H4 (cell line): ENCODE results near the gene TEAD3. TPM values are rescaled to one million over a fixed set of nuclear protein-coding genes. Genes with fewer than 3 reads are reported as not detected.

Experiments used
- DNase-seq: peaks from one replicate; pipeline ENCODE4 v3.0.0-alpha.2; 2015; ENCODE audit warnings: low spot score
- total RNA-seq: library from RNA; depleted of rRNA; stranded (reverse); fragments of >200 nt; shearing (Covaris generic); gene quantifications from 2 replicates; pipeline ENCODE4 v1.2.3, GENCODE V29; 2014

TEAD3 gene
- total RNA-seq, 1 experiment from 2014 or later, result 7.1 TPM

- no peak for DNase-seq
These were observed 4.5 kb downstream of the TEAD3 start for GRCh38 chr6:35492258-35492973.

DNA sequence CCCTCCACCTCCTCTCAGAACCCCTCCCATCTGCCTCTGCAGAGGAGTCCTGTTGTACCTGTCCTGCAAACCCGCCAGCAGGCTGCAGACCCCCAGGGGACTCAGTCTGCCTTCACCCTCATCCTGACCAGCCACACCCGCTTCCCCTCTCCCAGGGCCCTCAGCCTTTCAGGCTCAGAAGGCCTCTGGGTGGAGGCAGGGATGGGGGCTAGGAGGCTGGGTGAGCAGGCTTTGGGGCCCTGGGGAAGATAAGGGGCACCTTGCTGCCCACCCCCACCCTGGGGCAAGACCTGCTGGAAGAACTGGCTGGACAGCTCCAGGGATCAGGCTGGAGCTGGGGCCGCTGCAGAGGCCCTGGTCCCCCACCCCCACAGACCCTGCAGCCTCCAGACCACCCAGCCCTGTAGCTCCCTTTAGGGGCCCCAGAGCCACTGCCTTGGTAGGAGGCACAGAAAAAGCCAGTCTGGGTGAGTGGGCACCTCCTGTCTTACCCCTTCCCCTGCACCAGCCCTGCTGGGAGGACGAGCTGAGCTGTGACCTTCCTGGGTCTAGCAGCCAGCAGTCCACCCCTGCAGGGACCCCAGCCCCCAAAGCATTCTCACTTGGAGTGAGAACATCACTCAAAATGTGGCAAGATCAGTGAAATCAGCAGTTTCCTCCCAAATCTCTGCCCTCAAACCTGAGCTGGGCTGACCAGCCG lies 5.2 kb downstream of the TEAD3 start:
- DNase-seq, result no peak

GRCh38 chr6:35490821-35491557 lies 5.9 kb downstream of the TEAD3 start:
- no peak for DNase-seq

GRCh38 chr6:35489995-35490791 lies 6.7 kb downstream of the TEAD3 start:
- DNase-seq, result no peak

DNA sequence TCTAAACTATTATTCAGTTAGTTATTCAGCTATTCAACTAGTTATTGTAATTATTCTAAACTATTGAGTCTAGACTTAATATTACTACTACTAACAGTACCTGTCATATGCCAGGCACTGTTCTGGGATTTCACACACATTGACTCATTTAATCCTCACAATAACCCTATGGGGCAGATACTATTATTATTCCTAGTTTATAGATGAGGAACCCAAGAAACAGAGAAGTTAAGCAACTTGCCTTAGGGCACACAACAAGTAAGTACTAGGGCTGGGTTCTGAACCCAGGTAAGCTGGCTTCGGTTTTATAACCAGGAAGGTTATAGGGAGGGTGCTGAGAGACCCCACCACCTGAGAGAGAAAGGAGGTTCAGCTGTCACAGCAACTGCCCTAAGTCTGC lies 7.8 kb downstream of the TEAD3 start:
- no peak for DNase-seq

DNA sequence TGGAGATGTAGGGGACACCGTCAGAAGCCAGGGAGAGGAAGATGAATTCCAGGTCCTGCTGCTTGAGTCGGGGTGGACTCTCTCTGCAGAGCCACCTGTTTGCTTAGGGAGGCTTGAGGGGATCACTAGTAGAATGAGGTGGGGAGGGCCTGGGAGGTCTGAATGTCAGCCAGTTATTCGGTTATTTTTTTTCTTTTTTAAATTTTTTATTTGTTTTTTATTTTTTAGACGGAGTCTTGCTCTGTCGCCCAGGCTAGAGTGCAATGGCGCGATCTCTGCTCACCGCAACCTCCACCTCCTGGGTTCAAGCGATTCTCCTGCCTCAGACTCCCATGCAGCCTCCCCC lies 8.4 kb downstream of the TEAD3 start:
- no peak for DNase-seq

DNA sequence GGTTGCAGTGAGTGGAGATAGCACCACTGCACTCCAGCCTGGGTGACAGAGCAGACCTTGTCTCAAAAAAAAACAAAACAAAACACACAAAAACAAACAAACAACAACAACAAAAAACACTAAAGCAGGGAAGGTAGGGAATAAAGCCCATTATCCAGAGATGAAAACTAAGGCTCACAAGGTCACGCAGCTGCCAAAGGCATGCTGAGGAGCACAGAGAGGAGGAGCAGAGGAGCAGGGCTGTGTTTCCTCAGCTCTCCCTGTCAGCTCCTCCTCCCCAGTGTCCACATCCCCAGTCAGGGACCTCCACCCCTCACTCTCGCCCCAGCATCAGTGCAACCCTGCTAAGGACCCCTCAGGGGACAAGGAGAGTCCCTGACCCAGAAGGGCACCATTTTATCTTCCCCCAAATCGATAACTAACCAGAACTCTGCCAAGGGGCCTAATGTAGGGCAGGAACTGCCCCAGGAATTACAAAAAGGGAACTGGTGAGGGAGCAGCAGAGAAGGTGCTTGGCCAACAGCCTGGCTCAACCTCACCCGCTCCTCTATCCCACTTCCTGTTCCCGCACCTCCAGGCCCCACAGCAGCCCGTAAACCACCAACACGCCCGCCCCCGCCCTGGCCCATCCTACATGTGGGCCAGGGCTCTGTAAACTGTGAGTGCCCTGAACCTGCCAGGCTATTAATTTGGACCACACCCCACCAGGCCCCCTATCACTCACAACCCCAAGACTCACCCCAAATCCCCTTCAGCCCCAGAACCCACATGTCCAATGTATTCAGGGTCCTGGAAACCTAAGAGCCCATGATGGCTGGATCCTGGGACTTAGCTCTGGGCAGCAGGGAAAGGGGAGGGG lies 9.0 kb downstream of the TEAD3 start:
- DNase-seq, result peak; percentile 74

DNA sequence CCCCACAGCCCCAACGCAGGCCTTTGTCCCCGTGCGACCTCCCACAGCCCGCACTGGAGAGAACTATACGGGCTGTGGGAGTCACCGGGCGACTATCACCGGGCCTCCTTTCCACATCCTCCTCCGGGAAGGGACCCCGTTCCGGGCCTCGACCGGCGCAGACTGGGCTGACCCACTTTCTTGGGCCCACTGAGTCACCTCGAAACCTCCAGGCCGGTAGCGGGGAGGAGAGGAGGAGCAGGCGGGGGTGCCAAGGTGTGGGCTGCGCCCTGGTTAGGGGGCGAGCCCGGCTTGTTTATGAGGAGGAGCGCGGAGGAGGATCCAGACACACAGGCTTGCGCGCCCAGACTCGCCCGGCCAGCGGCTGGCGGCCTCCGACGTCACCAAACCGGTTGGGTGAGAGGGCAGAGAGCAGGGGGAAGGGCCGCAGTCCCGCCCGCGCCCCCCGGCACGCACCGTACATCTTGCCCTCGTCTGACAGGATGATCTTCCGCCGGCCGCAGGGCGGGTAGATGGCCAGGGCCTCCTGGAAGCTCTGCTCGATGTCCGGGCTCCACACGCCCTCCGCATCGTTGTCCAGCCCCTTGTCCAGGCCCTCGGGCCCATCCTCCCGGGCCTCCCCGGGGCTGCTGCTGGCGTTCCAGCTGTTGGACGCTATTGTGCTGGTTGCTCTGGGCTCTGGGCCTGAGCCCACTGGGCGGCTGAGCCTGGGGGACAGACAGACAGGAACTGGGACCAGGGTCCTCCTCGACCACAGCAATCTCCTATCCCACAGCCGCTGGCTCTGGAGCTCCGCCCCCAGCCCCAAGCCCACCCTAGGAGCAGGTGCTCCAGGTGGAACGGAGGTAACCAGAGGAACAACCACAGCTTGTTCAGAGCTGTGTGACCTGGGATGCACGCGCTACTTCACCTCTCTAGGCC lies 10.6 kb downstream of the TEAD3 start:
- no peak for DNase-seq

GRCh38 chr6:35485402-35485877 lies 11.4 kb downstream of the TEAD3 start:
- DNase-seq, result no peak

GRCh38 chr6:35484921-35485392 lies 11.9 kb downstream of the TEAD3 start:
- no peak for DNase-seq

DNA sequence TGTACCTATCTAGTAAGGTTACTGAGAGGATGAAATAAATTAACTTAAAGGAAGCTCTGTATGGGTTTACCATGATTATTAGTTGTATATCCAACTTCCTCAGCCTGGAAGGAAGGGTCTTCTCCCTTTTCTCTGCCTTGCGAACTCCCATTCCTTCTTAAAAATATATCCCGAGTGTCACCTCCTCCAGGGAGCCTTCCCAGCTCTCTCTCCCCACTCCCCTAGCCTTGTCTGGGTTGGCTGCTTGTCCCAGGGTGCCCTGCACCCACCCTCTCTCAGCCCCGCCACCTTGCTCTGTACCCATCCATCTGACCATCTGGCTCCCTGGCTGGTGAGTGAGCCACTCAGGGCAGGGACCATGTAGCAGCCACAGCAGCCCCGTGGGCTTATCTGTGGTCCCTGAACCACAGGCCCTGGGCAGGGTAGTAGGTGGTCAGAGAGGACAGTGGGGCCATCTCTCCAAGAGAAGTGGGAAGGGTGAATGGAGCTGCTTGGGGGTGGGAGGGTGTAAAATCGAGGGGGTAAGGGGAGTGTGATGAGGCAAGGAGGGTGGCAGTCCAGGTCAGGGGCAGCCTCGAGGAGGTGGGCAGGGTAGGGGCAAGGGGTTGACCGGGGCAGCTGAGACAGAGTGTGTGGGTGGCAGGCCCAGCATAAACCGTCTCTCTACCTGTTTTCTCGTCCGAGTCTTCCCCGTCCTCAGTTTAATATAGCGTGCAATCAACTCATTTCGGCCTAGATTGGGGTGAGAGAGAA lies 12.8 kb downstream of the TEAD3 start:
- no peak for DNase-seq

GRCh38 chr6:35483490-35483889 lies 13.4 kb downstream of the TEAD3 start:
- no peak for DNase-seq

DNA sequence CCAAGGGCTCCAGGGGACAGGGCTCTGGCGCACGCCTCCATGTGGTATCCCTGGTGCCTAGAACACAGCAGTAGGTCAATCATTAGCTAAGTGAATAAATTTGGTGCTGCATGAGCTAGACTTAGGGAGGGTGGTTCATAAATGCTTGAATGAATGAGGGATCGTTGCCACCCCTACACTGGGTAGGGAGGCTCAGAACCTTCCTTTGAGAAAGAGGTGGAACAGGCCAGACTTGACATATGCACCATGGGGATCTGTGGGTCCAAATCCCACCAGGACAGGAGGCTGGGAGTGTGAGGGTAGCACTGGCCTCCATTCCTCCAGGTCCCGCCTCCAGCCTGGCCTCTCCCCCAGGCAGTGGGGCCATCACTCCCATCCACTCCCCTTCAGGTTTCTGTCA lies 13.8 kb downstream of the TEAD3 start:
- DNase-seq, result no peak

GRCh38 chr6:35481226-35481625 lies 15.7 kb downstream of the TEAD3 start:
- DNase-seq, result no peak

DNA sequence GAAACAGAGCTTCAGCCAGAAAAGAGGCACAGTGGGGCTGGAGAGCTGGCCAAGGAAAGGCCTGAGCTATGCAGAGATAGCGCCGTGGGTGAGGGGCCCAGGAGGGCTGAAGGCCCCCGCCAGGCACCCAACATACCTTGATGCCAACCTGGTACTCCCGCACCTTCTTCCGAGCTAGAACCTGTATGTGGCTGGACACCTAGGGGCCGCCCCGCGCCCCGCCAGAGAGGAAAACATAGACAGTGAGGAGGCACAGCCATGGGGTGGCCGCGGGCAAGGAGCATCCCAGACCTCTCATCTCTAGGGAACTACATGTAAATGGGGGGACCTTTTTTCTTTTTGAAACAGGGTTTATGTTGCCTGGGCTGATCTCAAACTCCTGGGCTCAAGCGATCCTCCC lies 16.7 kb downstream of the TEAD3 start:
- no peak for DNase-seq

DNA sequence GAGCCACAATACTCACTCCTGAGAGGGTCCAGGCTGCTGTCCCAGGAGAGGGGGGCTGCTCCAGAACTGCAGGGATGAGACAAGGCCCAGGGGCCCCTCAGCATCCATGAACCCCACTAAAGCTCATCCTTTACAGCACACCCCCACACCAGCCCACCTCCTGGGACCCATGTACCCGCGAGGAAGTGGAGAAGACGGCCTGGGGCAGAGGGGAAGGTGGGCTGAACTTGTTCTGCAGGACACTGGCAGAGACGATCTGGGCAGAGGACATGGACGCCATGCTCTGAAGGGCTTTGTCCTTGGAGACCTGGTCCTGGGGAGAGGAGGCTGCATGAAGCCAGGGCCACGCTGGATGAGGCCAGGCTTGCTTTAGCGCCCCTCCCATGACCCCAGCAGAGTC lies 18.6 kb downstream of the TEAD3 start:
- no peak for DNase-seq

DNA sequence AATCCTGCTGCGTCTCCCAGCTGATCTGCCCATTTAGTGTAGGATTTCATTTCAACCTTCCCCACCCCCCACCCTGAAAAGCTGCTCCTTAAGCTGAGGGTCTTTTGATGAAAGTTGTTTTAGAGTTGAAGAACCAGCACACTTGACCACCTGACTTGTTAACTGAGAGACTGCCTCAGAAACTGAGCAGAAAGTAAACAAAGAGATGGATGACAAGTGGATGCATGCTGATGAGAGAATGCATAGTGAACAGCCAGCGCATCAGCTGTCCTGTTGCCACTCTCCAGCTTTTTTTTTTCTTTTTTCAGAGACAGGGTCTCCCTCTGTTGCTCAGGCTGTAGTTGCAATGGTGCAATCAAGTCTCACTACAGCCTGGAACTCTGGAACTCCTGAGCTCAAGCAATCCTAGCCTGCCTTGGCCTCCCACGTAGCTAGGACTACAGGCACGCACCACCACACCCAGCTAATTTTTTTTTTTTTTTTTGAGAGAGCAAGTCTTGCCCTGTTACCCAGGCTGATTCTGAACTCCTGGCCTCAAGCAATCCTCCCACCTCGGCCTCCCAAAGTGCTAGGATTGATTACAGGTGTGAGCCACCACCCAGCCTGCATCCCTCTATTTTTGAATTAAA lies 19.2 kb downstream of the TEAD3 start:
- no peak for DNase-seq

- DNase-seq, result no peak
These were observed 19.9 kb downstream of the TEAD3 start for GRCh38 chr6:35477028-35477427.

- no peak for DNase-seq
These were observed 20.9 kb downstream of the TEAD3 start for GRCh38 chr6:35476004-35476403.
